Right atrium auricular region (tissue), 2 donors: ENCODE results near the gene C19orf67. TPM values are rescaled to one million over a fixed set of nuclear protein-coding genes. Genes with fewer than 3 reads are reported as not detected.

ENCODE experiments used
- DNase-seq: peaks from one replicate; pipeline ENCODE4 v3.0.0-alpha.2; 2019; ENCODE audit warnings: low spot score
- H3K27ac ChIP-seq, 2 donors: fragments of 200-600 bp; sonication (generic); 1 replicate in 1 of 2; 2 replicates in 1 of 2; pipeline ENCODE4 v1.5.1; 2016 to 2019
- H3K27me3 ChIP-seq, 2 donors: fragments of 200-600 bp; sonication (generic); one replicate each; pipeline versions ENCODE4 v1.5.1 to v1.6.0; 2017 to 2019
- H3K36me3 ChIP-seq: fragments of 200-600 bp; sonication (generic); one replicate; pipeline ENCODE4 v1.5.1; 2016
- H3K4me1 ChIP-seq, 2 donors: fragments of 200-600 bp; sonication (generic); one replicate each; pipeline versions ENCODE4 v1.5.1 to v1.6.0; 2017 to 2019
- H3K4me3 ChIP-seq, 2 donors: fragments of 200-600 bp; sonication (generic); 1 replicate in 1 of 2; 2 replicates in 1 of 2; pipeline ENCODE4 v1.5.1; 2017 to 2019; ENCODE audit warnings: mild to moderate bottlenecking in 1 of 2, moderate library complexity in 1 of 2
- H3K9me3 ChIP-seq, 2 donors: fragments of 200-600 bp; sonication (generic); one replicate each; pipeline ENCODE4 v1.5.1; 2019
- CTCF ChIP-seq, 2 donors: fragments of 200-600 bp; sonication (generic); IDR thresholded peaks; one replicate each; pipeline ENCODE4 v1.5.1; 2019; ENCODE audit warnings: antibody characterized with exemption in 2 of 2
- total RNA-seq, 2 donors: library from RNA; depleted of rRNA; stranded (reverse); fragments of >200 nt; gene quantifications; one replicate each; pipeline ENCODE4 v1.1.0, GENCODE V29; 2016

Gene C19orf67
- total RNA-seq, 2 donors from 2014 or later: not detected

- no peaks in the 10 kb centered on the region for H3K27me3 ChIP-seq
- no peak for TF ChIP-seq CTCF (IDR thresholded peaks at IDR 0.05)
- no peak overlapping the region for H3K27ac ChIP-seq
- H3K36me3 ChIP-seq: peaks cover 27% of the 10 kb centered on the region
- DNase-seq: no peak
- peaks cover 4 to 13% of the 10 kb centered on the region in 2 donors for H3K9me3 ChIP-seq
- no peak overlapping the region for H3K4me3 ChIP-seq
- H3K4me1 ChIP-seq: peaks cover 0 to 15% of the 10 kb centered on the region in 2 donors
These were observed 7.7 kb upstream of the C19orf67 start for GRCh38 chr19:14093117-14093823.

- TF ChIP-seq CTCF (IDR thresholded peaks at IDR 0.05): no peak
- peak overlapping the region; percentile 70 to 76 for H3K4me3 ChIP-seq
- H3K36me3 ChIP-seq: peaks cover 16% of the 10 kb centered on the region
- no peak for DNase-seq
- H3K4me1 ChIP-seq: peaks cover 0 to 15% of the 10 kb centered on the region in 2 donors
- peak overlapping the region; percentile 92 to 98 for H3K27ac ChIP-seq
- peaks cover 4 to 13% of the 10 kb centered on the region in 2 donors for H3K9me3 ChIP-seq
- no peaks in the 10 kb centered on the region for H3K27me3 ChIP-seq
These were observed 6.4 kb upstream of the C19orf67 start for GRCh38 chr19:14091813-14092462.

- peaks cover 0 to 15% of the 10 kb centered on the region in 2 donors for H3K4me1 ChIP-seq
- H3K27ac ChIP-seq: peak overlapping the region; percentile 92 to 98
- H3K4me3 ChIP-seq: peak overlapping the region; percentile 70 to 76
- TF ChIP-seq CTCF (IDR thresholded peaks at IDR 0.05): peak in 1 of 2 donors; percentile 42
- DNase-seq: no peak
- H3K27me3 ChIP-seq: no peaks in the 10 kb centered on the region
- H3K9me3 ChIP-seq: peaks cover 4 to 13% of the 10 kb centered on the region in 2 donors
- peaks cover 9% of the 10 kb centered on the region for H3K36me3 ChIP-seq
These were observed 5.7 kb upstream of the C19orf67 start for GRCh38 chr19:14091081-14091812.

DNA sequence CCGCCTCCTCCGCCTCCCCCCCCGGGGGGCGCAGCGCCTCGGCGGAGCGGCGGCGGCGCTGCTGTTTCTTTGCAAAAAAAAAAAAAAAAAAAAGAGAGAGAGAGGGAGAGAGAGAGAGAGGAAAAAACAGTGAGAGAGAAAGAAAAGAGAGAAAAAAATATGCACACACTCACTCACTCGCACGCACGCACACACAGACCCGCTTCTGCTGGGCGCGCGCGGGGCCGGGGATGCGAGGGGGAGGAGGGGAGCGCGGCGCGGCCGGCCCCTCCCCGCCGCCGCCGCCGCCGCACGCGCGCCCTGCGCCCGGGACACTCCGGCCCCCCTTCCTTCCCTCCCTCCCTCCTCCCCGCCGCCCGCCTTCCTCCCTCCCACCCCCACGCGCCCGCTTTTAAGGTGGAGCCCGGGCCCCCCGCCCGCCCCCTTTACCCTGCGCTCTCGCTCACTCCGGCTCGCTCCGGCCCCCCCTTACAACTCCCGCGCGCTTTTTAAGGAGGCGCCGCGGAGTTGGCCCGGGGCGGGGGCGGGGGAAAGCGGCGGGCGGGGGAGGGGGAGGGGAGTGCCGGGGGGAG, 5.0 kb upstream of the C19orf67 start, which contains the start of gene SAMD1:
Gene SAMD1, minus strand, starts transcription at position 243 of the 572 bp plus-strand sequence.
- H3K36me3 ChIP-seq: peaks cover 8% of the 10 kb centered on the region
- TF ChIP-seq CTCF (IDR thresholded peaks at IDR 0.05): no peak
- H3K4me1 ChIP-seq: peaks cover 0 to 15% of the 10 kb centered on the region in 2 donors
- peak within 1 kb of the TSS; percentile 70 to 76 for H3K4me3 ChIP-seq
- no peaks in the 10 kb centered on the region for H3K27me3 ChIP-seq
- H3K27ac ChIP-seq: peak within 1 kb of the TSS; percentile 92 to 98
- DNase-seq: peak; percentile 91
- peaks cover 4 to 13% of the 10 kb centered on the region in 2 donors for H3K9me3 ChIP-seq

GRCh38 chr19:14089662-14090508, 4.3 kb upstream of the C19orf67 start:
- peak overlapping the region; percentile 76 to 98 for H3K27ac ChIP-seq
- H3K9me3 ChIP-seq: peaks cover 4 to 13% of the 10 kb centered on the region in 2 donors
- H3K36me3 ChIP-seq: peaks cover 8% of the 10 kb centered on the region
- no peaks in the 10 kb centered on the region for H3K27me3 ChIP-seq
- no peak for DNase-seq
- peaks cover 0 to 15% of the 10 kb centered on the region in 2 donors for H3K4me1 ChIP-seq
- H3K4me3 ChIP-seq: peak overlapping the region; percentile 70 to 76
- peak in 1 of 2 donors; percentile 19 for TF ChIP-seq CTCF (IDR thresholded peaks at IDR 0.05)
